SU-DHL-6 (cell line): ENCODE measurements around the gene PYROXD2.

Source experiments
- CTCF ChIP-seq: fragments of 200-600 bp; sonication (generic); IDR thresholded peaks from one replicate; pipeline ENCODE4 v1.5.1; 2017; ENCODE audit warnings: antibody characterized with exemption, mild to moderate bottlenecking, low read length, moderate library complexity; ENCODE audit not compliant: insufficient read depth, poor library complexity, severe bottlenecking
- EZH2phosphoT487 ChIP-seq: fragments of 200-600 bp; sonication (generic), shearing (Covaris generic); conservative IDR thresholded peaks from 2 replicates; pipeline ENCODE4 v1.6.1; 2018; ENCODE audit warnings: mild to moderate bottlenecking, antibody characterized with exemption, low read length, moderate library complexity, mixed read lengths

GRCh38 chr10:98418665-98419468 is 3.9 kb upstream of the PYROXD2 start:
- TF ChIP-seq CTCF: no peak
- TF ChIP-seq EZH2phosphoT487: no peak
